Nephron (organoid): ENCODE data around the gene CREG2.

ENCODE experiments used
- H3K27ac Mint-ChIP-seq, 3 experiments: 2 replicates each; pipeline ENCODE4 v1.8.0; 2020; ENCODE audit warnings: mixed read lengths in 3 of 3, mild to moderate bottlenecking in 2 of 3, moderate library complexity in 1 of 3
- H3K27me3 Mint-ChIP-seq: 2 replicates; pipeline ENCODE4 v1.8.0; 2021; ENCODE audit warnings: low read depth, mild to moderate bottlenecking, moderate library complexity, mixed read lengths
- H3K36me3 Mint-ChIP-seq: 2 replicates; pipeline ENCODE4 v1.8.0; 2020; ENCODE audit warnings: low read depth, mixed read lengths
- H3K4me1 Mint-ChIP-seq: 2 replicates; pipeline ENCODE4 v1.8.0; 2020; ENCODE audit warnings: mixed read lengths
- H3K4me3 Mint-ChIP-seq, 3 experiments: 2 replicates each; pipeline ENCODE4 v1.8.0; 2020; ENCODE audit warnings: mild to moderate bottlenecking in 3 of 3, mixed read lengths in 3 of 3, moderate library complexity in 2 of 3
- H3K9me3 Mint-ChIP-seq: 2 replicates; pipeline ENCODE4 v1.8.0; 2020; ENCODE audit warnings: mixed read lengths
- TF ChIP-seq, protein P1 (sequence below), 3 experiments: fragments of 200-600 bp; sonication (generic); IDR thresholded peaks; one replicate each; pipeline ENCODE4 v1.5.0; 2021; ENCODE audit warnings: antibody characterized with exemption in 3 of 3; ENCODE audit not compliant: unreplicated experiment in 3 of 3

Gene CREG2

DNA sequence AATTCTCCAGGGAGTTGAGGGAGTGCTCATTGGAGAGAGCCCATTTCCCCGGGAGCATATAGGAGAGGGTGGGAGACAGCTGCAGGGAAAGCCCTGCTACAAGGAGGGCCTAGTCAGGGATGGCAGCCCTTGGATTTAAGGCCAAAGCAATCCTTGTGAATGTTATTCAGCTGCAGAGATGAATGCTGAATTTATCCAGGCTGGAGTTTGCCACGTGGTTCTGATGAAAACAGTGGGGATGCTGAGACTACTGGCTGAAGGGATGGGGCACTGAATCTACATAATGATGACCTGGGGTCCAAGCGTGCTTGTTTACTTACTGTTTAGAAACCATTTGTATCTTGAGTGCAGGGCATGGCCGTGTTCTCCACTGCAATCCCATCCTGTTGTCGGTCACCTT lies 43.2 kb downstream of the CREG2 start:
- H3K4me1 Mint-ChIP-seq = no peaks in the 10 kb centered on the region
- H3K36me3 Mint-ChIP-seq = no peaks in the 10 kb centered on the region
- TF ChIP-seq, protein P1, sequence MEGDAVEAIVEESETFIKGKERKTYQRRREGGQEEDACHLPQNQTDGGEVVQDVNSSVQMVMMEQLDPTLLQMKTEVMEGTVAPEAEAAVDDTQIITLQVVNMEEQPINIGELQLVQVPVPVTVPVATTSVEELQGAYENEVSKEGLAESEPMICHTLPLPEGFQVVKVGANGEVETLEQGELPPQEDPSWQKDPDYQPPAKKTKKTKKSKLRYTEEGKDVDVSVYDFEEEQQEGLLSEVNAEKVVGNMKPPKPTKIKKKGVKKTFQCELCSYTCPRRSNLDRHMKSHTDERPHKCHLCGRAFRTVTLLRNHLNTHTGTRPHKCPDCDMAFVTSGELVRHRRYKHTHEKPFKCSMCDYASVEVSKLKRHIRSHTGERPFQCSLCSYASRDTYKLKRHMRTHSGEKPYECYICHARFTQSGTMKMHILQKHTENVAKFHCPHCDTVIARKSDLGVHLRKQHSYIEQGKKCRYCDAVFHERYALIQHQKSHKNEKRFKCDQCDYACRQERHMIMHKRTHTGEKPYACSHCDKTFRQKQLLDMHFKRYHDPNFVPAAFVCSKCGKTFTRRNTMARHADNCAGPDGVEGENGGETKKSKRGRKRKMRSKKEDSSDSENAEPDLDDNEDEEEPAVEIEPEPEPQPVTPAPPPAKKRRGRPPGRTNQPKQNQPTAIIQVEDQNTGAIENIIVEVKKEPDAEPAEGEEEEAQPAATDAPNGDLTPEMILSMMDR (IDR thresholded peaks at IDR 0.05; ENCODE audit: unreplicated experiment in 3 of 3) = no peak
- no peaks in the 10 kb centered on the region for H3K9me3 Mint-ChIP-seq
- H3K4me3 Mint-ChIP-seq = no peak overlapping the region
- peaks cover 7% of the 10 kb centered on the region for H3K27me3 Mint-ChIP-seq
- no peak overlapping the region for H3K27ac Mint-ChIP-seq

DNA sequence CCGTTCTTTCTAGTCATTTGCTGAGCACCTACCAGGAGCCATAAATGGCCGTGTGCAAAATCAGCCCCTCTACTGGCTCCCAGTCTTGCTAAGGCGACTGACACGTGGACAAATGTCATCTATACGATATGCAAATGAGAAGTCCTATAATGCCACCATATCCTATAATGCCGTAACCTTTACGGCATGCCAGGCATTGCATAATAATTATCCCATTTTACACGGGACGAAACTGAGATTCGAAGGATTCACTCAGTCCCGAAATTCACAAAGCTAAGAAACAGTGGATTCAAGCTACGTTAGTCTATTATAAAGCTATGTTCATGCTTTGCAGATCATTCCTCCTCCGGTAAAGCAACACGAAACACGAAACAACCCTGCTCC lies 44.7 kb downstream of the CREG2 start:
- H3K27me3 Mint-ChIP-seq = peaks cover 12% of the 10 kb centered on the region
- no peaks in the 10 kb centered on the region for H3K4me1 Mint-ChIP-seq
- H3K9me3 Mint-ChIP-seq = no peaks in the 10 kb centered on the region
- H3K27ac Mint-ChIP-seq = no peak overlapping the region
- H3K4me3 Mint-ChIP-seq = no peak overlapping the region
- no peaks in the 10 kb centered on the region for H3K36me3 Mint-ChIP-seq
- TF ChIP-seq, protein P1 (IDR thresholded peaks at IDR 0.05; ENCODE audit: unreplicated experiment in 3 of 3) = no peak

DNA sequence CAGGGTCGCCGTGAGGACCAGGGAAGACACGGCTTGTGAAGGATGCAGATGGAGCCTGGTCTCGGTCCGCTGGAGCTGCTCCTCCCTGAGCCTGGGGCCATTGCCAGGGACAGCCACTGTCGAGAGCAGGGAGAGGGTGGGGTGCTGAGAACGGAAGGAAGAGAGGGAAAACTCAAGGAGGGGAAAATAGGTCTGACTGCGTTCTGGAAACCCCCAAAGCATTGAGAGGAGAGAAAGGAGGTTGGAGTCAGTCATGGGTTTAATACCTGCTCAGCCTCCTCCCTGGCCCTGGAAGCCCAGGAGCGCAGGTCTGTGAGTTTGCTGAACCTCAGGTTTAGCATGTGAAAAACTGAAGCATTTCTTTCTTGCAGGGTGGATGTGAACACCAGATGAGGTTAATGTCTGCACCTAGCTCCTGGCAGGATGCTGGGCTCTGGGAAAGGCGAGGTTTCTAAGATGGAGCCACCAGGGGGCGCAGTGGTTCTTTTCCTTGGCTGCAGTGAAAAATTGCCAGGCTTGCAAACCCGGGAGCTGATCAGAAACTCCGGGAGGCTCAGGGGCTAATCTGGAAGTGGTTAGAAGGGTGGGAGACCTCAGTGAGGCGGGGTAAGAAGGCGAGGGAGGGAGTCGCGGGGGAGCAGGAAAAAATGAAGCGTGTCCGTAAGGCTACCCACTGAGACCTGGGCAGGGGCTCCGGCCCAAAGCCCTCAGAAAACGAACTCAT lies 45.2 kb downstream of the CREG2 start:
- TF ChIP-seq, protein P1 (IDR thresholded peaks at IDR 0.05; ENCODE audit: unreplicated experiment in 3 of 3) = peak; percentile 63 to 77 (median 72)
- Mint-ChIP-seq H3K27me3 (peaks cover 12% of the 10 kb centered on the region), H3K4me1 (no peaks in the 10 kb centered on the region), H3K27ac (no peak overlapping the region), H3K9me3 (no peaks in the 10 kb centered on the region), H3K36me3 (no peaks in the 10 kb centered on the region), H3K4me3 (peak overlapping the region in 1 of 3 experiments; percentile 43)

DNA sequence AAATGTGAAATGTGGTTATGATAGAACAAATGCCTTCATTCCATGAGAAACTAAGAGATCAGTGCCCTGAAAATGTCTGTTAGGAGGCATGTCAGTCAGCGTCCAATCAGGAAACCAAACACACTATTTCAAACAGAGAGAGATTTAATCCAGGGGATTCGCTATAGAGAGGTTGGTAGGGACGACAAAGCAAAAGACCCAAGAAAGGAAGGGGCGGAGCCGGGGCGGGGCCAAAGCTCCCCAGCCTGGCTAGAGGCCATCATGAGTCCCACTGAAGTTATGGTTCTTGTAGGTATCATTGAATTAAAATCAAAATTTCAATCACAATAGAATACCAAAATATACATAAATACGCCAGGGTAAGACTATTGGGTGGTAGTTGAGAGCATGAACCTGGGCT lies 45.9 kb downstream of the CREG2 start:
- no peaks in the 10 kb centered on the region for H3K4me1 Mint-ChIP-seq
- H3K36me3 Mint-ChIP-seq = no peaks in the 10 kb centered on the region
- peaks cover 12% of the 10 kb centered on the region for H3K27me3 Mint-ChIP-seq
- no peak overlapping the region for H3K27ac Mint-ChIP-seq
- TF ChIP-seq, protein P1 (IDR thresholded peaks at IDR 0.05; ENCODE audit: unreplicated experiment in 3 of 3) = no peak
- H3K4me3 Mint-ChIP-seq = no peak overlapping the region
- no peaks in the 10 kb centered on the region for H3K9me3 Mint-ChIP-seq

DNA sequence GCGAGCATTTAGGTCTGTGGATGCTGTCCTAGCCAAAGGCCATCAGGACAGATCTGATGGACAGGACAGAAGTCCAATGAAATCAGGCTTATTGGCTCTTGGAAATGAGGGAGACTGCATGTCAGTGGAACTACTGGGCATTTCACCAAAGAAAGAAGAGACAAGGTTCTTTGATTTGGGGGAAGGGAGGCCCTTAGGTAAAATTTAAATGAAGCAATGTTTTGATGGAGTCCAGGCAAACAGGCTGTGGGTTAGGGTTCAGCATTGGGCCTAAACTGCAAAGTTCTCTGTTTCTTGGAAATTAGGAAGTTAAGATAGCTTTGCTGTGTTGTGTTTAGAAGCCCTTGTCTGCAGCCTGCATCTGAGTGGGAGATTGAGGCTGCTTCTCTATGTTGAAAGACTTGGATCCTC lies 47.2 kb downstream of the CREG2 start:
- Mint-ChIP-seq H3K36me3 (no peaks in the 10 kb centered on the region), H3K27me3 (peaks cover 12% of the 10 kb centered on the region), H3K27ac (no peak overlapping the region), H3K4me1 (no peaks in the 10 kb centered on the region), H3K9me3 (no peaks in the 10 kb centered on the region), H3K4me3 (no peak overlapping the region)
- TF ChIP-seq, protein P1 (IDR thresholded peaks at IDR 0.05; ENCODE audit: unreplicated experiment in 3 of 3) = no peak

DNA sequence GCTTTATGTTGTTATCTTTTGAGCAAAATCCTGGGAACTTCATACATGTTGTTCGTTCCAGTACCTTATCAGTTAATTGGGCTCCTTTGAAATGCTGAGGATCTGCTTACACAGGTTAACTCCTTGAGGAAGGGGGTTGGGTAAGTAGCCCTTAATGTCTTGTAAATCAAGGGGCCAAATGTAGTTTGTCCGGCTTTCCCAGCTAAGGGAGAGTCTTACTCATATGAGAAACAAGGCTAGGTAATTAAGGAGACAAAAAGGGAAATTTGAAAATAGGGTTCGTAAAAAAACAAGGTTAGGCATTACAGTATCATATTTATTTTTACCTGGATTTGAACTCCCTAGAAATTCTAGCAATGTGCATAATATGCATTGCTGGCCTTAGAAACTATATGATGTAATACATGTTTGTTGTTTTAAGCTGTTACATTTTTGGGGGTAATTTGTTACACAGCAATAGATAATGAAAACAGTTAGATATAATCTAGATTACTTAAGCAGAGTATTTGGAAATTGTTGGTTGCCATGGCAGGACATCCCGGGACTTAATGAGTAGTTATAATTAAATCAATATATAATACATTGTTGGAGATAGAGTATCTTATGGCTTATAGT lies 47.9 kb downstream of the CREG2 start:
- Mint-ChIP-seq H3K9me3 (no peaks in the 10 kb centered on the region), H3K36me3 (no peaks in the 10 kb centered on the region), H3K4me1 (no peaks in the 10 kb centered on the region), H3K4me3 (no peak overlapping the region), H3K27ac (no peak overlapping the region), H3K27me3 (peaks cover 12% of the 10 kb centered on the region)
- TF ChIP-seq, protein P1 (IDR thresholded peaks at IDR 0.05; ENCODE audit: unreplicated experiment in 3 of 3) = no peak
